ENCODE measurements around the gene SLC25A3.
A peak's percentile ranks its signal among the peaks of the same experiment; 100 is the strongest.

SLC25A3 gene

GRCh38 chr12:98618952-98619351 is 25.5 kb downstream of the SLC25A3 start:
- TF ChIP-seq CTCF (IDR thresholded peaks at IDR 0.05; ENCODE audit: low read depth, low read length): no peak

DNA sequence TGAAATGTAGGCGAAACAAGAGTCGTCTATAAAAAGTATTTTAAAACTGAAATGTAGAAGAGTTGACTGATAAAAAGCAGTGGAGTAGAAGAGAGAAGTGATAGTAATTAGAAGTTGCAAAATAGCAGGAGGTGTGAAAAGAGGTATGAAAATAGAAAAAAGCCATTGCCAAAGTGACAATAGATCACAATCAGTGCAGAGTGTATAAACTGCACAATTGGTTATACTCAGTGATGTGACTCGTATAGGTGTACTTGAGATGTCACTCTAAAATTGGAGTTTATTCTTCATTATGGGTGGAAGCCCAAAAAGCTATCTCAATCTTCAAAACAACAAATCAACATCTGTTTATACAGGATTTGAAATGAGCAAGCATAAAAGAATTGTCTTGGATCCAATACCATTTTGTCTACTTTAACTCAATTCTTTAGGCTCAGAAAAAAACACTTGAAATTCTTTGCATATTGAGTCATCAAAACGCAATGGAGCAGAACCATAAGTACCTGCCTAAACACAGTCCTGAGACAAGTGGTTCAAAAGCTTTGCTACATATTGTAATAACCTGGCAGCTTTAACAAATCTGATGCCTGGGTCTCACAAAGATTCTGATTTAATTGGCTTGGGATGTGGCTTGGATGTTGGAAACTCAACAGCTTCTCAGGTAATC is 42.3 kb downstream of the SLC25A3 start:
- no peak for TF ChIP-seq CTCF (IDR thresholded peaks at IDR 0.05; ENCODE audit: low read depth, low read length)

More at GRCh38 chr12:98618952-98619351, 25.5 kb downstream of the SLC25A3 start:
- no peak overlapping the region for H3K4me3 ChIP-seq (ENCODE audit: low read depth, low read length)

GRCh38 chr12:98637068-98637467 is 43.6 kb downstream of the SLC25A3 start:
- no peak overlapping the region for H3K4me3 ChIP-seq (ENCODE audit: low read depth, low read length)
- TF ChIP-seq CTCF (IDR thresholded peaks at IDR 0.05; ENCODE audit: low read depth, low read length): no peak

More for the DNA sequence above, 42.3 kb downstream of the SLC25A3 start:
- no peak overlapping the region for H3K4me3 ChIP-seq (ENCODE audit: low read depth, low read length)

GRCh38 chr12:98638009-98638408 is 44.5 kb downstream of the SLC25A3 start:
- no peak overlapping the region for H3K4me3 ChIP-seq (ENCODE audit: low read depth, low read length)
- no peak for TF ChIP-seq CTCF (IDR thresholded peaks at IDR 0.05; ENCODE audit: low read depth, low read length)

GRCh38 chr12:98639491-98639890 is 46.0 kb downstream of the SLC25A3 start:
- no peak overlapping the region for H3K4me3 ChIP-seq (ENCODE audit: low read depth, low read length)
- no peak for TF ChIP-seq CTCF (IDR thresholded peaks at IDR 0.05; ENCODE audit: low read depth, low read length)

DNA sequence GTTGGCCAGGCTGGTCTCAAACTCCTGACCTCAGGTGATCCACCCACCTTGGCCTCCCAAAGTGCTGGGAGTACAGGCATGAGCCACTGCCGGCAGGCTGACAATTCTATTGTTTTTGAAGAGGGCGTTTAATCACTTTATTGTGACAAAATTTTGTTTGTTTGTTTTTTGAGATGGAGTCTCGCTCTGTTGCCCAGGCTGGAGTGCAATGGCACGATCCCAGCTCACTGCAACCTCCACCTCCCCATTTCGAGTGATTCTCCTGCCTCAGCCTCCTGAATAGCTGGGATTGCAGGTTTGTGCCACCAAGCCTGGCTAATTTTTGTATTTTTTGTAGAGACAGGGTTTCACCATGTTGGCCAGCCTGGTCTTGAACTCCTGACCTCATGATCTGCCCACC is 49.3 kb downstream of the SLC25A3 start:
- H3K4me3 ChIP-seq (ENCODE audit: low read depth, low read length): peak overlapping the region; percentile 98

DNA sequence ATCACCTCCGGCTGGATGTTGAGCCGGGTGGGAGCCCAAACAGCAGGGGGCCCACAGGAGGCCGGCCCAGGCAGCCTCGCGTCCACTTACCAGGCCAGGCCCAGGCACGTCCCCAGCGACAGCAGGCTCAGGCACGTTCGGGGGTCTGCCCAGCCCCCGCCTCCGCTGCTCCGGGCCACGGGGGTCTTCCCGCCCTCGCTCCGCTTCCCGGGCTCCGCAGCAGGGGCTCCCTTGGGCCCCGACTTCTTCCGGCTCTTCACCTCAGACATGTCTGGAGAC is 50.9 kb downstream of the SLC25A3 start:
- no peak for TF ChIP-seq CTCF (IDR thresholded peaks at IDR 0.05; ENCODE audit: low read depth, low read length)
- peak overlapping the region; percentile 98 for H3K4me3 ChIP-seq (ENCODE audit: low read depth, low read length)
